ENCODE data around the gene MIPEP. TPM values are rescaled to one million over a fixed set of nuclear protein-coding genes. Genes with fewer than 3 reads are reported as not detected.

MIPEP gene
- polyA plus RNA-seq, 1 donor (not counting 4 experiments of a cell fraction or from before 2014, with no cell fraction given) = 35.0 TPM

GRCh38 chr13:23686948-23687347 lies 202.3 kb downstream of the MIPEP start:
- Histone ChIP-seq H3K9me1 (ENCODE audit: control insufficient read depth, extremely low read depth, insufficient read depth, low read length) (no peaks in the 10 kb centered on the region), H3K4me1 (ENCODE audit: control insufficient read depth, extremely low read depth, insufficient read depth, low read length) (no peaks in the 10 kb centered on the region), H3K36me3 (ENCODE audit: control insufficient read depth in 2 of 2, extremely low read depth in 1 of 2, insufficient read depth in 2 of 2, low read length in 2 of 2) (no peaks in the 10 kb centered on the region), H4K20me1 (ENCODE audit: control insufficient read depth, extremely low read depth, insufficient read depth, low read length) (no peaks in the 10 kb centered on the region), H2AFZ (ENCODE audit: control insufficient read depth, low read length) (no peak overlapping the region), H3K79me2 (ENCODE audit: control insufficient read depth, insufficient read depth, low read length) (no peaks in the 10 kb centered on the region), H3K27me3 (ENCODE audit: control insufficient read depth, extremely low read depth, insufficient read depth, low read length) (no peaks in the 10 kb centered on the region), H3K9me3 (ENCODE audit: control insufficient read depth, low read depth, low read length) (no peaks in the 10 kb centered on the region), H3K9ac (ENCODE audit: control insufficient read depth, extremely low read depth, insufficient read depth, low read length) (no peak overlapping the region), H3K27ac (ENCODE audit: control insufficient read depth, insufficient read depth, low read length) (no peak overlapping the region), H3K4me2 (ENCODE audit: control insufficient read depth, extremely low read depth, insufficient read depth, low read depth, low read length) (no peak overlapping the region), H3K4me3 (ENCODE audit: control insufficient read depth in 2 of 3, extremely low read depth in 1 of 3, insufficient read depth in 2 of 3, low read depth in 1 of 3, low read length in 3 of 3) (no peak overlapping the region)
- FAIRE-seq = no peak
- no peak for DNase-seq (ENCODE audit: low read depth, low spot score)
- TF ChIP-seq EZH2 (IDR thresholded peaks at IDR 0.05; ENCODE audit: low read length) (no peak), CTCF (optimal IDR thresholded peaks at IDR 0.05 in 1 of 3, IDR thresholded peaks at IDR 0.05 in 1 of 3, conservative IDR thresholded peaks at IDR 0.05 in 1 of 3; ENCODE audit: extremely low read depth in 1 of 3, insufficient read depth in 2 of 3, low read length in 3 of 3) (no peak)
- dilution Hi-C loops (cut with MboI; ENCODE audit: extremely low pct_ligation_motif_present, low sequenced_read_pairs) = no loop called here

GRCh38 chr13:23685416-23685815 lies 203.8 kb downstream of the MIPEP start:
- FAIRE-seq = peak; percentile 26
- DNase-seq (ENCODE audit: low read depth, low spot score) = no peak
- dilution Hi-C loops (cut with MboI; ENCODE audit: extremely low pct_ligation_motif_present, low sequenced_read_pairs) = no loop called here

More at GRCh38 chr13:23685416-23685815, 203.8 kb downstream of the MIPEP start:
- TF ChIP-seq EZH2 (IDR thresholded peaks at IDR 0.05; ENCODE audit: low read length) (no peak), CTCF (optimal IDR thresholded peaks at IDR 0.05 in 1 of 3, IDR thresholded peaks at IDR 0.05 in 1 of 3, conservative IDR thresholded peaks at IDR 0.05 in 1 of 3; ENCODE audit: extremely low read depth in 1 of 3, insufficient read depth in 2 of 3, low read length in 3 of 3) (no peak)
- Histone ChIP-seq H3K36me3 (ENCODE audit: control insufficient read depth in 2 of 2, extremely low read depth in 1 of 2, insufficient read depth in 2 of 2, low read length in 2 of 2) (no peaks in the 10 kb centered on the region), H3K79me2 (ENCODE audit: control insufficient read depth, insufficient read depth, low read length) (no peaks in the 10 kb centered on the region), H3K4me3 (ENCODE audit: control insufficient read depth in 2 of 3, extremely low read depth in 1 of 3, insufficient read depth in 2 of 3, low read depth in 1 of 3, low read length in 3 of 3) (no peak overlapping the region), H3K27ac (ENCODE audit: control insufficient read depth, insufficient read depth, low read length) (no peak overlapping the region), H3K9me3 (ENCODE audit: control insufficient read depth, low read depth, low read length) (no peaks in the 10 kb centered on the region), H3K9me1 (ENCODE audit: control insufficient read depth, extremely low read depth, insufficient read depth, low read length) (no peaks in the 10 kb centered on the region), H4K20me1 (ENCODE audit: control insufficient read depth, extremely low read depth, insufficient read depth, low read length) (no peaks in the 10 kb centered on the region), H3K27me3 (ENCODE audit: control insufficient read depth, extremely low read depth, insufficient read depth, low read length) (no peaks in the 10 kb centered on the region), H2AFZ (ENCODE audit: control insufficient read depth, low read length) (no peak overlapping the region), H3K4me2 (ENCODE audit: control insufficient read depth, extremely low read depth, insufficient read depth, low read depth, low read length) (no peak overlapping the region), H3K9ac (ENCODE audit: control insufficient read depth, extremely low read depth, insufficient read depth, low read length) (no peak overlapping the region), H3K4me1 (ENCODE audit: control insufficient read depth, extremely low read depth, insufficient read depth, low read length) (no peaks in the 10 kb centered on the region)
